Neural crest cell (in vitro differentiated cells): ENCODE measurements around the gene KLHDC9. TPM values are rescaled to one million over a fixed set of nuclear protein-coding genes. Genes with fewer than 3 reads are reported as not detected.
A peak's percentile ranks its signal among the peaks of the same experiment; 100 is the strongest.

Experiments used
- DNase-seq: peaks from one replicate; pipeline ENCODE4 v3.0.0; 2021; ENCODE audit warnings: low read depth, mixed read lengths, low spot score
- H3K27ac Mint-ChIP-seq: one replicate; pipeline ENCODE4 v1.8.0; 2021; ENCODE audit warnings: mild to moderate bottlenecking, mixed read lengths; ENCODE audit not compliant: unreplicated experiment
- H3K27me3 Mint-ChIP-seq: 2 replicates; pipeline ENCODE4 v1.8.0; 2021; ENCODE audit warnings: low read depth, mild to moderate bottlenecking, mixed read lengths
- H3K36me3 Mint-ChIP-seq: 2 replicates; pipeline ENCODE4 v1.8.0; 2021; ENCODE audit warnings: low read depth, mild to moderate bottlenecking, mixed read lengths
- H3K4me1 Mint-ChIP-seq: 2 replicates; pipeline ENCODE4 v1.8.0; 2021; ENCODE audit warnings: mixed read lengths
- H3K4me3 Mint-ChIP-seq: one replicate; pipeline ENCODE4 v1.8.0; 2021; ENCODE audit warnings: mild to moderate bottlenecking, mixed read lengths
- H3K9me3 Mint-ChIP-seq: 2 replicates; pipeline ENCODE4 v1.8.0; 2021; ENCODE audit warnings: mixed read lengths
- CTCF ChIP-seq: fragments of 200-600 bp; sonication (generic); conservative IDR thresholded peaks from 2 replicates; pipeline ENCODE4 v1.5.0; 2021; ENCODE audit warnings: antibody characterized with exemption, mild to moderate bottlenecking
- total RNA-seq: library from RNA; stranded (reverse); gene quantifications from 2 replicates; pipeline ENCODE4 v1.2.1, GENCODE V29; 2021

Gene KLHDC9
- total RNA-seq, 1 donor from 2014 or later, result 9.1 TPM

DNA sequence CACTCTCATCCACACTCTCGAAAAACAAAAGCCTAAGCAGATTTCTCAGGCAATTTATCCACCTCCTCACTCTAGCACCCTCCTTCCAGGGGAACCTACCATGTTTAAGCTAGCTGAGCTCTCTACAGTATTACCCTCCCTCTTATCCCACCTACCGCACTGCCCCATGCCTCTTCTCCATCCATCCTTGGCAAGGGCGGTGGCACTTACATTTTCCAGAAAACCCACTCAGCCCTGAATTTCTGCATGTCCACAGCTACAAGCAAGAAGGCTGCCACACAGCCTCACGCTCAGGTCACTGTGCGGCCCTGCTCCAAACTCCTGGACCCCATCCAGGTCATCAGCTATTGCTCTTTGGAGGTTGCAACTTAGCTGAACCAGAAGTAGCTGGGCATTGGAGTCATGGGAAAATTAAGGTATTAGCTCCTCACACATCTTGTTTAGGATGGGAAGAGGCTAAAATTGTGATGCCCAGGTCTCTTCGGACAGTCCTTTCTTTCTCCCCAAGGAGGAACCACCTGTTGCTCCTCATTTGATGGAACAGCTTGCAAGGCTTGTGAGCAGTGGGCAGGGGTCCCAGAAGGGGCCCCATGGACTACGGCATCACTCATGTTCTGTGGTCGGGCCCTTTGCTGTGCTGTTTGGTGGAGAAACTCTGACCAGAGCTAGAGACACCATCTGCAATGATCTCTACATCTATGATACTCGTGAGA is 1.1 kb downstream of the KLHDC9 start:
- TF ChIP-seq CTCF, result no peak
- Mint-ChIP-seq H3K27me3 (peaks cover 19% of the 10 kb centered on the region), H3K27ac (no peak overlapping the region)

DNA sequence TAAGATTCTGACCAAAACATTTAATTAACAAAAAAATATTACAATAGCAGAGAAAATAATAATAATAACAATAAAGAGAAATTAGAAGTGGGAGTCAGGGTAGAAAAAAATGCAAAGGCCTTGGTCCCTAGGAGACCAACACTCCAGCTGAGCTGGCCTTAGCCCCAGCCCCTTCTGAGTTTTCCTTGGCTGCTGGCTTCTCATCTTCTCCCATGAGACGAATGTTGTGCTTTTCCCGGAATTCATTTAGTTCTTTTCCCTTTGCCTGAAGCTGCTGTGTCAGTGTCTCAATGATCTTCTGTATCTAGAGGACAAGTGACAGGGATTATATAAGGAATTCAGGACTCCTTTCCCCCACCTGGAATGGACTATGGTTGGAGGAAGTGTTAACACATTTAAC is 2.4 kb downstream of the KLHDC9 start:
- peaks cover 5% of the 10 kb centered on the region for H3K36me3 Mint-ChIP-seq
- no peak for TF ChIP-seq CTCF
- peaks cover 15% of the 10 kb centered on the region for H3K27me3 Mint-ChIP-seq
- H3K4me3 Mint-ChIP-seq, result no peak overlapping the region
- no peak overlapping the region for H3K27ac Mint-ChIP-seq
- no peaks in the 10 kb centered on the region for H3K9me3 Mint-ChIP-seq
- H3K4me1 Mint-ChIP-seq, result peaks cover 18% of the 10 kb centered on the region
- DNase-seq, result no peak

More for the DNA sequence above, 1.1 kb downstream of the KLHDC9 start:
- no peak for DNase-seq
- peaks cover 23% of the 10 kb centered on the region for H3K4me1 Mint-ChIP-seq
- H3K36me3 Mint-ChIP-seq, result peaks cover 5% of the 10 kb centered on the region
- peak overlapping the region; percentile 82 for H3K4me3 Mint-ChIP-seq
- no peaks in the 10 kb centered on the region for H3K9me3 Mint-ChIP-seq

DNA sequence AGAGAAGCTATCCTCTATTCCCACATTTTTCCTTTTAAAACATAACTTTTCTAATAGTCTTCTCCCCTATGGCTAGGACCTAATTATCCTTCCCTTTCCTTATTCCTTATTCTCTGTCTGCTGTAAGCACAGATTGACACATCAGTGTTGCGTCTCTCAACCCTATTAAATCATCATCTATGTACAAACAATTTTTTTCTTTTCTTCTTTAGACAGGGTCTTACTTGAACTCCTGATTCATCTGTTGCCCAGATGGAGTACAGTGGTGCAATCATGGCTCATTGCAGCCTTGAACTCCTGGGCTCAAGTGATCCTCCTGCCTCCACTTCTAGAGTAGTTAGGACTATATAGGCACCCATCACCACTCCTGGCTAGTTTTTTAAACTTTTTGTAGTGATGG is 8.3 kb downstream of the KLHDC9 start:
- TF ChIP-seq CTCF, result no peak
- no peak overlapping the region for H3K4me3 Mint-ChIP-seq
- no peaks in the 10 kb centered on the region for H3K4me1 Mint-ChIP-seq
- H3K36me3 Mint-ChIP-seq, result peaks cover 3% of the 10 kb centered on the region
- no peak for DNase-seq
- no peaks in the 10 kb centered on the region for H3K9me3 Mint-ChIP-seq
- no peaks in the 10 kb centered on the region for H3K27me3 Mint-ChIP-seq
- H3K27ac Mint-ChIP-seq, result peak overlapping the region; percentile 2

- Mint-ChIP-seq H3K27me3 (no peaks in the 10 kb centered on the region), H3K27ac (no peak overlapping the region), H3K4me3 (no peak overlapping the region), H3K9me3 (no peaks in the 10 kb centered on the region), H3K36me3 (no peaks in the 10 kb centered on the region), H3K4me1 (peaks cover 6% of the 10 kb centered on the region)
- no peak for TF ChIP-seq CTCF
- DNase-seq, result no peak
Measured at GRCh38 chr1:161111117-161111516, 13.0 kb downstream of the KLHDC9 start.

GRCh38 chr1:161111527-161111926 is 13.4 kb downstream of the KLHDC9 start:
- DNase-seq, result no peak
- Mint-ChIP-seq H3K36me3 (no peaks in the 10 kb centered on the region), H3K27ac (no peak overlapping the region), H3K4me1 (peaks cover 10% of the 10 kb centered on the region), H3K9me3 (no peaks in the 10 kb centered on the region), H3K27me3 (no peaks in the 10 kb centered on the region), H3K4me3 (no peak overlapping the region)
- no peak for TF ChIP-seq CTCF
